SW480 (cell line): ENCODE results near the gene MFRP.

Source experiments
- DNase-seq: peaks from one replicate; pipeline ENCODE4 v3.0.0-alpha.2; 2016; ENCODE audit warnings: low spot score

Gene MFRP

GRCh38 chr11:119295178-119295577 is 51.3 kb downstream of the MFRP start:
- DNase-seq = peak; percentile 20

DNA sequence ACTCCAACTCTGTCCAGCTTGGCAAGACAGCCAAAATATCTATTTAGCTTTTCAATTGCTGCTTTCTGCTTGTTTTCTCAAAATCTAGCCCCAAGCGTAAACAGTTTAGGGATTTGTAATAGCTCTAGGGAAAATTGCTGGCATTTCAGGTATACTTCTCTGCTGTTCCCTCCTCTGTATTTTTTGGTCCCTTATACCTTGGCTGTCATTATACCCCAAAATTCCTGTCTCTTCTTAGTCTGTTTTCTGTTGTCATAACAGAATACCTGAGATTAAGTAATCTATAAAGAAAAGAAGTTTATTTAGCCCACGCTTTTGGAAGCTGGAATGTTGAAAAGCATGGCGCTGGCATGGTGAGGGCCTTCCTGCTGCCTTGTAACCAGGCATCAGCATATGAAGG is 53.0 kb downstream of the MFRP start:
- no peak for DNase-seq

GRCh38 chr11:119290894-119291497 is 55.5 kb downstream of the MFRP start:
- no peak for DNase-seq
